IPS-18a (cell line): ENCODE data around the gene ICE2.

Experiments
- H3K27ac ChIP-seq: one replicate; pipeline ENCODE4 v1.5.1; 2013; ENCODE audit warnings: low read length
- H3K27me3 ChIP-seq: one replicate; pipeline ENCODE4 v1.6.1; 2013; ENCODE audit warnings: mild to moderate bottlenecking, low read length; ENCODE audit not compliant: control insufficient read depth, insufficient read depth
- H3K36me3 ChIP-seq: one replicate; pipeline ENCODE4 v1.6.1; 2013; ENCODE audit warnings: low read depth, low read length; ENCODE audit not compliant: control insufficient read depth
- H3K4me1 ChIP-seq: one replicate; pipeline ENCODE4 v1.6.1; 2013; ENCODE audit warnings: low read depth, low read length; ENCODE audit not compliant: control insufficient read depth
- H3K4me3 ChIP-seq: one replicate; pipeline ENCODE4 v1.5.1; 2013; ENCODE audit warnings: low read length
- H3K9ac ChIP-seq: one replicate; pipeline ENCODE4 v1.6.1; 2013; ENCODE audit warnings: mild to moderate bottlenecking, low read length, moderate library complexity
- H3K9me3 ChIP-seq: one replicate; pipeline ENCODE4 v1.6.1; 2013; ENCODE audit warnings: low read depth, low read length; ENCODE audit not compliant: control insufficient read depth

Gene ICE2

DNA sequence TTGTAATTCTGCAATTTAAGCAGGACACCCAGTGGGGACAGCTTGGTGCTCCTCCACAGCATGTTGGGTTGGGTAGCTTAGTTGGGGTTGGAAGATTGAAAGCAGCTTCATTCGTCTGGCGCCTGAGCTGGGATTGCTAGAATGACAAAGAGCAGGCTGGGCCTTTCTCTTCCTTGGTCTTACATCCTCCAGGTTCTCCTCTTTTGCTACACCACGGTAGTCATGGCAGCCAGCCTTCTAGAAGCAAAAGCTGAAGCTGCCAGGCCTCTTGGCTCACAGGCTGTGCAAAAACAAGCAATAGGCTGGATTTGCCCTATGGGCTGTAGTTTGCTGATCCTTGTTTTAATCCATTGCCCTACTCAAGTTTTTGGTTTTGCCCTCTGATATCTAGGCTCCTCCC, 78.0 kb downstream of the ICE2 start:
- no peak overlapping the region for H3K27ac ChIP-seq
- H3K4me1 ChIP-seq = peaks cover 11% of the 10 kb centered on the region
- H3K27me3 ChIP-seq = peaks cover 36% of the 10 kb centered on the region
- H3K36me3 ChIP-seq = no peaks in the 10 kb centered on the region
- H3K4me3 ChIP-seq = no peak overlapping the region
- H3K9me3 ChIP-seq = no peaks in the 10 kb centered on the region
- no peak overlapping the region for H3K9ac ChIP-seq

GRCh38 chr15:60399931-60400330, 79.0 kb downstream of the ICE2 start:
- Histone ChIP-seq H3K36me3 (no peaks in the 10 kb centered on the region), H3K9ac (no peak overlapping the region), H3K4me1 (peaks cover 18% of the 10 kb centered on the region), H3K4me3 (no peak overlapping the region), H3K9me3 (no peaks in the 10 kb centered on the region), H3K27me3 (peaks cover 40% of the 10 kb centered on the region), H3K27ac (no peak overlapping the region)

DNA sequence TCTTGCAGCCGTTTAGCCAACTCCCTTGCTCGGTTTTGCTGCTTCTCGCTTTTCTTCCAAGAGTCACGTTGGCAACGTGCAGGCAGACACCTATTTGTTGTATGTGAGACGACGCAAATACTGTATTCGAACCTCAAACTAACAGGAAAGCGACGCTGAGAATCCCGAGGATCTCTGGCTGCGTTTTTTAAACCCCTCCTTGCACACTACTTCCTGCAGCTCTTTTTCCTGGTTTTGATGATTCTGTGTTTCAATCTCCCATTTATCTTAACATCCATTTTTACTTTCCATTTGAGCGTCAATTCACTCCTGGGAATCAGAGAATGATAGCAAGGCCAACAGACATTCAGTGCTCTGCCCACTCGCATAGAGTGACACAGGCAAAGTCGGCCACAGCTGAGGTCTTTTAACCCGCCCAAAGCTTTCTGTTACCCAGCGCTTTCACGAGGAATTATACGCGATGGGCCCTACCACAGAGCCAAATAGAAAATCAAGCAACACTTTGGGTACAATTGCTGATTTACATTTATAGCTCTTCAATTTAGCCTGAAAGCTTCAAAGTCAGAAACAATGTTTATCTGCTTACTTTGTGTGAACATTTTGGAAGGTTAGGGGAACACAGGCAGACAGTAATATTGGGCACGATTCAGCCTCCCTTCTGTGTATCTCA, 79.6 kb downstream of the ICE2 start:
- H3K9ac ChIP-seq = peak overlapping the region; percentile 66
- H3K4me1 ChIP-seq = peaks cover 18% of the 10 kb centered on the region
- no peaks in the 10 kb centered on the region for H3K36me3 ChIP-seq
- H3K4me3 ChIP-seq = peak overlapping the region; percentile 70
- H3K27me3 ChIP-seq = peaks cover 40% of the 10 kb centered on the region
- H3K9me3 ChIP-seq = no peaks in the 10 kb centered on the region
- no peak overlapping the region for H3K27ac ChIP-seq

- no peaks in the 10 kb centered on the region for H3K36me3 ChIP-seq
- H3K4me1 ChIP-seq = peaks cover 18% of the 10 kb centered on the region
- peak within 1 kb of the TSS; percentile 66 for H3K9ac ChIP-seq
- H3K27me3 ChIP-seq = peaks cover 40% of the 10 kb centered on the region
- H3K27ac ChIP-seq = no peak within 1 kb of the TSS
- H3K4me3 ChIP-seq = peak within 1 kb of the TSS; percentile 70
- H3K9me3 ChIP-seq = no peaks in the 10 kb centered on the region
Measured at GRCh38 chr15:60397772-60398445, 81.0 kb downstream of the ICE2 start, which contains the start of gene ANXA2. ANXA2 (minus strand) TSS chr15:60397986; CDS start chr15:60386075, 11,911 bp downstream.

DNA sequence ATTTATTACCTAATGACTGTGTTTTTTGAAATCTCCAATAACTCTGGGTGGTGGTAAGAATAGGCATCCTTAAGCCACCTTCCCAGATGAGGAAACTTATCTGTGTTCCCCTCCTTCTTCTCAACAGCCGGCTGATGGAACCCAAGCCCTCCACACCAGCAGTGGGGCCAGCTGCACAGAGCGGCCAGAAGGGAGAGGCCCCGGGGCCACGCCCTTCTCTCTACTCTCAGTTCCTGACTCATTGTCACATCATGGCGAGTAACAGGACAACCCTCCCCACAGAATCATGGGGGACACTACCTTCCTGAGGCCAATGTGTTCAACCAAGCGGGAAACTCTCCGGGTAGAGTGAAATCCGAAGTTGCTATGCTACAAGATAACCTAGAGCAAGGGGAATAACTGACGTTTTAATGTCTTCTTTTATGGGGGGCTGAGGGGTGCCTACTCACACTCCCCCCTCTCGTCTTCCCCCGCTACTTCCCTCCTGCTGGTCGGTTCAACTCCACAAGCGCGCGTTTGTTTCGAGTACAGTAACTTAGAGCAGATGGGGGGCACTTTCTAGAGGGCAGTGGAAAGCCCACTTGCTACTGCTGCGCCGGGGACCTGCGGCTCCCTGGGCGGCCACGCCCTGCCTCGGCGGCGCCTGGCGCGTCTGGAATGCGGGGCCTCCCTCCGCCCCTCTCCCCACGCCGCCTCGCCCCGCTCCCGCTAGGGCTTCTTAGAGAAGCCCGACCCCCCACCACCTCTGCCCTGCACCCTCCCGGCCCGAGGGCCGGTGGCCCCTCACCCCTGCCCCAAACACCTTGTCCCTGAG, 81.8 kb downstream of the ICE2 start:
- Histone ChIP-seq H3K27ac (no peak overlapping the region), H3K36me3 (no peaks in the 10 kb centered on the region), H3K27me3 (peaks cover 40% of the 10 kb centered on the region), H3K4me1 (peaks cover 21% of the 10 kb centered on the region), H3K9ac (peak overlapping the region; percentile 66), H3K4me3 (peak overlapping the region; percentile 70), H3K9me3 (no peaks in the 10 kb centered on the region)

GRCh38 chr15:60396560-60396957, 82.4 kb downstream of the ICE2 start:
- peak overlapping the region; percentile 70 for H3K4me3 ChIP-seq
- H3K9ac ChIP-seq = no peak overlapping the region
- H3K36me3 ChIP-seq = no peaks in the 10 kb centered on the region
- H3K9me3 ChIP-seq = no peaks in the 10 kb centered on the region
- no peak overlapping the region for H3K27ac ChIP-seq
- H3K27me3 ChIP-seq = peaks cover 40% of the 10 kb centered on the region
- H3K4me1 ChIP-seq = peaks cover 27% of the 10 kb centered on the region

- H3K9ac ChIP-seq = no peak overlapping the region
- H3K4me1 ChIP-seq = peaks cover 31% of the 10 kb centered on the region
- H3K27ac ChIP-seq = no peak overlapping the region
- peaks cover 40% of the 10 kb centered on the region for H3K27me3 ChIP-seq
- no peaks in the 10 kb centered on the region for H3K36me3 ChIP-seq
- H3K9me3 ChIP-seq = no peaks in the 10 kb centered on the region
- H3K4me3 ChIP-seq = peak overlapping the region; percentile 70
Measured at GRCh38 chr15:60396100-60396499, 82.8 kb downstream of the ICE2 start.

- peaks cover 40% of the 10 kb centered on the region for H3K27me3 ChIP-seq
- peaks cover 37% of the 10 kb centered on the region for H3K4me1 ChIP-seq
- no peak overlapping the region for H3K4me3 ChIP-seq
- no peaks in the 10 kb centered on the region for H3K9me3 ChIP-seq
- H3K9ac ChIP-seq = no peak overlapping the region
- no peaks in the 10 kb centered on the region for H3K36me3 ChIP-seq
- H3K27ac ChIP-seq = no peak overlapping the region
Measured at GRCh38 chr15:60395276-60396011, 83.5 kb downstream of the ICE2 start.

DNA sequence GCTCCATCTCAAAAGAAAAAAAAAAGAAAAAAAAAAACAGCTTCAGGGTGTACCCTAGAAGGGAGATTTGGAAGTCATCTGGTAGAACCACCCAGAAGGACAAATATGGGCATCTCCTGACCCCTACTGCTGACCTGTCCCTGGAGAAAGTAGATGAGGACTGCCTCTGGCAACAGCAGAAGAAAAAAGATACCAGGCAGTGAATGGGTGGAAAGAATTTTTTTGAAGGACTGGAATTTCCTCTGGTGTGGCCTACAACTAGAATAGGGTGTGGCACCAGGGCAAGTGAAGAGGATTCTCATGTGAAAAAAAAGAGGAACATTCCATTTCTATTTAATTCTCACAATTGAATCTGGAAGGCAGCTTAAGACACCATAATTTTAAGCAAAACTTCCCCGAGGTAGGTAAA, 84.2 kb downstream of the ICE2 start:
- Histone ChIP-seq H3K9ac (no peak overlapping the region), H3K27me3 (peaks cover 35% of the 10 kb centered on the region), H3K27ac (no peak overlapping the region), H3K4me3 (no peak overlapping the region), H3K4me1 (peaks cover 43% of the 10 kb centered on the region), H3K9me3 (no peaks in the 10 kb centered on the region), H3K36me3 (no peaks in the 10 kb centered on the region)

DNA sequence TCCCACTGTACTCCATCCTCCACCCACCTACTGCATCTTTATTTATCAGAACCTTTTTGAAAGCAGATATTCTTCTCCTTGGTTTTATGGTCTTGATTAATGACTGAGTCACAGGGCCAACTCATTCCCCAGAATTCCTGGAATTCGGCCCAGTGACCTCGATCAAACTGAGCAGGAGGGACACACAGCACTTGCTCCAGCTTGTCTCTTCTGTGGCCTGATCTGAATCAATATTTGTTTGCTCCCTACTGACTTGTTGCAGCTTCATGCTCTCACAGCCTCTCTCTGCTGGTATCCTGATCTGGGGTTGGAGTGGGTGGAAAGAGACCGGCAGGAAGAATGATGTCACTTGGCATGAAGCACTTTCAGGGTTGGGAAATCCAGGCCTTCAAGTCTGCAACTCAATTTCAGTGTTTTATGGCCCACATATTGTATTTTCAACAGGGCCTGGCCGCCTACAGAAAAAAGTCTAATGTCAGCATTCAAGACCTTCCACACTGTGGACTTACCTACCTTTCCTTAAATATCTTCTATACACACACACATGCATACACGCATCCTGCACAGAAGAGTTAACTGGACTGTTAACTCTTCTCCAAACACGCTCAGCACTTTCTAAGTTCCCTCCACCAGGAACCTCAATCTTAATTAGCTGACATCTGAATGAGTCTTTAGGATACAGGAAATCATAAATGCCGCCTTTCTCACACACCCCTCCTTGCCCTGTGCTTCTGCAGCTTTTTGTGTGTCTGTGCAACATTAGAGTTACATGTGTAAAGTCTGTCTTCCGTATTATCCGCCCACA, 85.8 kb downstream of the ICE2 start:
- H3K4me3 ChIP-seq = no peak overlapping the region
- peaks cover 42% of the 10 kb centered on the region for H3K4me1 ChIP-seq
- H3K27me3 ChIP-seq = peaks cover 21% of the 10 kb centered on the region
- H3K9me3 ChIP-seq = no peaks in the 10 kb centered on the region
- H3K36me3 ChIP-seq = no peaks in the 10 kb centered on the region
- H3K9ac ChIP-seq = peak overlapping the region; percentile 18
- peak overlapping the region; percentile 17 for H3K27ac ChIP-seq
